HG03571 (cell line): ENCODE measurements around the gene TNP2.

Experiments used
- ATAC-seq: cut with Tn5 transposase; IDR thresholded peaks from one replicate; pipeline ENCODE4 v1.9.1; 2021; ENCODE audit not compliant: unreplicated experiment

TNP2 gene

GRCh38 chr16:11258553-11259492 is 10.3 kb downstream of the TNP2 start:
- no peak for ATAC-seq

GRCh38 chr16:11257131-11257938 is 11.8 kb downstream of the TNP2 start:
- no peak for ATAC-seq

GRCh38 chr16:11256661-11257130 is 12.4 kb downstream of the TNP2 start:
- ATAC-seq, result no peak

- ATAC-seq, result peak; percentile 51
These were observed 13.1 kb downstream of the TNP2 start, which contains the start of gene SOCS1 for GRCh38 chr16:11255737-11256660. SOCS1 (minus strand) TSS chr16:11256204; CDS start chr16:11255478, 726 bp downstream.

GRCh38 chr16:11254913-11255736 is 14.0 kb downstream of the TNP2 start:
- ATAC-seq, result peak; percentile 3

- ATAC-seq, result no peak
These were observed 14.9 kb downstream of the TNP2 start for GRCh38 chr16:11253995-11254912.

GRCh38 chr16:11253009-11253994 is 15.8 kb downstream of the TNP2 start:
- ATAC-seq, result no peak

GRCh38 chr16:11252482-11252931 is 16.6 kb downstream of the TNP2 start:
- no peak for ATAC-seq

- ATAC-seq, result no peak
These were observed 17.3 kb downstream of the TNP2 start for GRCh38 chr16:11251525-11252481.

GRCh38 chr16:11250786-11251524 is 18.2 kb downstream of the TNP2 start:
- ATAC-seq, result no peak

GRCh38 chr16:11250091-11250785 is 18.9 kb downstream of the TNP2 start:
- ATAC-seq, result no peak

- ATAC-seq, result no peak
These were observed 19.7 kb downstream of the TNP2 start for GRCh38 chr16:11249233-11250061.

GRCh38 chr16:11248133-11248532 is 21.0 kb downstream of the TNP2 start:
- ATAC-seq, result no peak

GRCh38 chr16:11245988-11246387 is 23.1 kb downstream of the TNP2 start:
- no peak for ATAC-seq
